GM15510 (cell line): ENCODE results near the gene RC3H1.

Source experiments
- POLR2A ChIP-seq: IDR thresholded peaks from 3 replicates; pipeline ENCODE4 v1.6.1; 2011; ENCODE audit warnings: borderline replicate concordance; ENCODE audit not compliant: insufficient read length; ENCODE audit errors: extremely low read depth

RC3H1 gene

GRCh38 chr1:173886746-173887611 lies 135.2 kb downstream of the RC3H1 start:
- TF ChIP-seq POLR2A, result no peak

GRCh38 chr1:173884701-173885100 lies 137.5 kb downstream of the RC3H1 start:
- no peak for TF ChIP-seq POLR2A
